ENCODE data around the gene TTLL5. TPM values are rescaled to one million over a fixed set of nuclear protein-coding genes. Genes with fewer than 3 reads are reported as not detected.

TTLL5 gene
- total and polyA plus RNA-seq, 2 donors = 16.1 to 46.4 TPM

GRCh38 chr14:75820761-75821160, 159.7 kb downstream of the TTLL5 start:
- Histone ChIP-seq H3K27ac (ENCODE audit: low read depth) (no peak overlapping the region), H3K4me3 (ENCODE audit: low read depth, low read length) (no peak overlapping the region), H3K36me3 (ENCODE audit: insufficient read depth) (no peaks in the 10 kb centered on the region), H3K4me1 (ENCODE audit: insufficient read depth) (no peaks in the 10 kb centered on the region)
- no peak for DNase-seq (ENCODE audit: extremely low spot score)
- WGBS = 90% methylated on average over 4 of the region's 4 CpGs

GRCh38 chr14:75821831-75822521, 160.9 kb downstream of the TTLL5 start:
- H3K36me3 ChIP-seq (ENCODE audit: insufficient read depth) = no peaks in the 10 kb centered on the region
- 58% methylated on average over 2 of the region's 2 CpGs for WGBS
- H3K27ac ChIP-seq (ENCODE audit: low read depth) = peak overlapping the region; percentile 28
- H3K4me1 ChIP-seq (ENCODE audit: insufficient read depth) = no peaks in the 10 kb centered on the region
- no peak for DNase-seq (ENCODE audit: extremely low spot score)
- H3K4me3 ChIP-seq (ENCODE audit: low read depth, low read length) = no peak overlapping the region

- no peak overlapping the region for H3K4me3 ChIP-seq (ENCODE audit: low read depth, low read length)
- no peaks in the 10 kb centered on the region for H3K36me3 ChIP-seq (ENCODE audit: insufficient read depth)
- no peak overlapping the region for H3K27ac ChIP-seq (ENCODE audit: low read depth)
- 52% methylated on average over 7 of the region's 7 CpGs for WGBS
- no peaks in the 10 kb centered on the region for H3K4me1 ChIP-seq (ENCODE audit: insufficient read depth)
- DNase-seq (ENCODE audit: extremely low spot score) = no peak
Observed at GRCh38 chr14:75822522-75823141, 161.6 kb downstream of the TTLL5 start.

- no peak overlapping the region for H3K27ac ChIP-seq (ENCODE audit: low read depth)
- DNase-seq (ENCODE audit: extremely low spot score) = no peak
- H3K36me3 ChIP-seq (ENCODE audit: insufficient read depth) = no peaks in the 10 kb centered on the region
- no peaks in the 10 kb centered on the region for H3K4me1 ChIP-seq (ENCODE audit: insufficient read depth)
- no peak overlapping the region for H3K4me3 ChIP-seq (ENCODE audit: low read depth, low read length)
- 18% methylated on average over 4 of the region's 4 CpGs for WGBS
Observed at GRCh38 chr14:75823334-75823733, 162.3 kb downstream of the TTLL5 start.

GRCh38 chr14:75824318-75824717, 163.3 kb downstream of the TTLL5 start:
- H3K4me3 ChIP-seq (ENCODE audit: low read depth, low read length) = no peak overlapping the region
- 68% methylated on average over 3 of the region's 3 CpGs for WGBS
- no peaks in the 10 kb centered on the region for H3K36me3 ChIP-seq (ENCODE audit: insufficient read depth)
- no peak overlapping the region for H3K27ac ChIP-seq (ENCODE audit: low read depth)
- no peaks in the 10 kb centered on the region for H3K4me1 ChIP-seq (ENCODE audit: insufficient read depth)
- no peak for DNase-seq (ENCODE audit: extremely low spot score)

GRCh38 chr14:75825147-75825592, 164.1 kb downstream of the TTLL5 start:
- DNase-seq (ENCODE audit: extremely low spot score) = no peak
- Histone ChIP-seq H3K4me3 (ENCODE audit: low read depth, low read length) (no peak overlapping the region), H3K4me1 (ENCODE audit: insufficient read depth) (no peaks in the 10 kb centered on the region)

GRCh38 chr14:75826599-75826998, 165.6 kb downstream of the TTLL5 start:
- DNase-seq (ENCODE audit: extremely low spot score) = no peak
- 96% methylated on average over 3 of the region's 3 CpGs for WGBS
- H3K4me1 ChIP-seq (ENCODE audit: insufficient read depth) = no peaks in the 10 kb centered on the region
- no peak overlapping the region for H3K4me3 ChIP-seq (ENCODE audit: low read depth, low read length)
- H3K36me3 ChIP-seq (ENCODE audit: insufficient read depth) = no peaks in the 10 kb centered on the region
- no peak overlapping the region for H3K27ac ChIP-seq (ENCODE audit: low read depth)

More at GRCh38 chr14:75825147-75825592, 164.1 kb downstream of the TTLL5 start:
- peak overlapping the region; percentile 14 for H3K27ac ChIP-seq (ENCODE audit: low read depth)
- H3K36me3 ChIP-seq (ENCODE audit: insufficient read depth) = no peaks in the 10 kb centered on the region
- WGBS = 28% methylated on average over 3 of the region's 3 CpGs

GRCh38 chr14:75827331-75827730, 166.3 kb downstream of the TTLL5 start:
- WGBS = 93% methylated on average over 3 of the region's 3 CpGs
- Histone ChIP-seq H3K4me1 (ENCODE audit: insufficient read depth) (no peaks in the 10 kb centered on the region), H3K36me3 (ENCODE audit: insufficient read depth) (no peaks in the 10 kb centered on the region), H3K27ac (ENCODE audit: low read depth) (no peak overlapping the region), H3K4me3 (ENCODE audit: low read depth, low read length) (no peak overlapping the region)
- DNase-seq (ENCODE audit: extremely low spot score) = no peak

- no peak overlapping the region for H3K4me3 ChIP-seq (ENCODE audit: low read depth, low read length)
Observed at GRCh38 chr14:75829316-75829715, 168.3 kb downstream of the TTLL5 start.

GRCh38 chr14:75831455-75831854, 170.4 kb downstream of the TTLL5 start:
- H3K27ac ChIP-seq (ENCODE audit: low read depth) = peak overlapping the region; percentile 78
- no peaks in the 10 kb centered on the region for H3K36me3 ChIP-seq (ENCODE audit: insufficient read depth)
- WGBS = 27% methylated on average over 5 of the region's 5 CpGs
- H3K4me1 ChIP-seq (ENCODE audit: insufficient read depth) = no peaks in the 10 kb centered on the region
- H3K4me3 ChIP-seq (ENCODE audit: low read depth, low read length) = no peak overlapping the region
- no peak for DNase-seq (ENCODE audit: extremely low spot score)

More at GRCh38 chr14:75829316-75829715, 168.3 kb downstream of the TTLL5 start:
- Histone ChIP-seq H3K36me3 (ENCODE audit: insufficient read depth) (no peaks in the 10 kb centered on the region), H3K27ac (ENCODE audit: low read depth) (no peak overlapping the region), H3K4me1 (ENCODE audit: insufficient read depth) (no peaks in the 10 kb centered on the region)
- WGBS = 96% methylated on average over 1 of the region's 1 CpG
- no peak for DNase-seq (ENCODE audit: extremely low spot score)

GRCh38 chr14:75831952-75832351, 170.9 kb downstream of the TTLL5 start:
- H3K4me3 ChIP-seq (ENCODE audit: low read depth, low read length) = no peak overlapping the region
- H3K27ac ChIP-seq (ENCODE audit: low read depth) = peak overlapping the region; percentile 78
- WGBS = 47% methylated on average over 3 of the region's 3 CpGs
- DNase-seq (ENCODE audit: extremely low spot score) = no peak
- H3K36me3 ChIP-seq (ENCODE audit: insufficient read depth) = no peaks in the 10 kb centered on the region
- H3K4me1 ChIP-seq (ENCODE audit: insufficient read depth) = no peaks in the 10 kb centered on the region

GRCh38 chr14:75832621-75833297, 171.7 kb downstream of the TTLL5 start:
- no peak overlapping the region for H3K27ac ChIP-seq (ENCODE audit: low read depth)

GRCh38 chr14:75833326-75834020, 172.4 kb downstream of the TTLL5 start:
- Histone ChIP-seq H3K27ac (ENCODE audit: low read depth) (peak overlapping the region; percentile 10), H3K4me3 (ENCODE audit: low read depth, low read length) (no peak overlapping the region), H3K36me3 (ENCODE audit: insufficient read depth) (no peaks in the 10 kb centered on the region), H3K4me1 (ENCODE audit: insufficient read depth) (no peaks in the 10 kb centered on the region)
- DNase-seq (ENCODE audit: extremely low spot score) = no peak
- WGBS = 50% methylated on average over 2 of the region's 2 CpGs

More at GRCh38 chr14:75832621-75833297, 171.7 kb downstream of the TTLL5 start:
- no peaks in the 10 kb centered on the region for H3K36me3 ChIP-seq (ENCODE audit: insufficient read depth)
- no peaks in the 10 kb centered on the region for H3K4me1 ChIP-seq (ENCODE audit: insufficient read depth)
- H3K4me3 ChIP-seq (ENCODE audit: low read depth, low read length) = no peak overlapping the region
- no peak for DNase-seq (ENCODE audit: extremely low spot score)
- 42% methylated on average over 10 of the region's 10 CpGs for WGBS

All from urinary bladder (tissue), 4 donors.